GM18508 (cell line): ENCODE results near the gene USP44.

ENCODE experiments used
- ATAC-seq: cut with Tn5 transposase; IDR thresholded peaks from one replicate; pipeline ENCODE4 v1.9.1; 2021; ENCODE audit warnings: moderate number of reproducible peaks; ENCODE audit not compliant: insufficient read depth, unreplicated experiment

Gene USP44

DNA sequence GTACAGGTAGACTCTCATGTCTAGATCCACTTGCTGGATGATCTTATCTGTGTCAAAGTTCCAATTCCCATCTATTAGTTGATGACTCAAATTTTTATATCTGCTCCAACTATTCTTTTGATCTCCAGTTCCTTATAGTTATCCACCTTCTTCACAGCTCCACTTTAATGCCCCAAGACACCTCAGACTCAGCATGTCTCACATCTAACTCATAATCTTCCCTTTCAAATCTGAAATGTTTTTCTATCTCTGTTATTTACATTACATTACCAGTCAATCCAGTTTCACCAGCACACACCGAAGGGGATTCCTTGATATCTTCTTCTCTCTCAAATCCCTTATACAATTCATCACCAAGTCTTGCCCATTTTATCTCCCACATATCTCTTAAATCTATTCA, 81.0 kb downstream of the USP44 start:
- no peak for ATAC-seq
